H1 (cell line): Measurements from ENCODE around the gene CST6.

Source experiments
- ASH2L ChIP-seq: fragments of 200-600, 300-600 bp; sonication (generic); IDR thresholded peaks from one replicate; pipeline ENCODE4 v1.7.1; 2017; ENCODE audit warnings: low read length
- EP300 ChIP-seq, 2 experiments: IDR thresholded peaks; 1 replicate in 1 of 2; 2 replicates in 1 of 2; pipeline ENCODE4 v1.6.1; 2011 to 2012; ENCODE audit warnings: low read depth in 2 of 2, low read length in 2 of 2, mild to moderate bottlenecking in 2 of 2, borderline replicate concordance in 1 of 2, inconsistent platforms in 1 of 2, moderate library complexity in 1 of 2
- GABPA ChIP-seq: IDR thresholded peaks from 2 replicates; pipeline ENCODE4 v1.6.1; 2011; ENCODE audit warnings: mild to moderate bottlenecking, low read length, moderate library complexity, borderline replicate concordance; ENCODE audit not compliant: insufficient read depth
- JUN ChIP-seq: IDR thresholded peaks from 2 replicates; pipeline ENCODE4 v1.6.1; 2011; ENCODE audit warnings: low read depth, mild to moderate bottlenecking, improper control_type of control experiment, low read length
- POLR2A ChIP-seq, 2 experiments: IDR thresholded peaks; 1 replicate in 1 of 2; 2 replicates in 1 of 2; pipeline ENCODE4 v1.6.1; 2011; ENCODE audit warnings: low read depth in 2 of 2, low read length in 2 of 2, mild to moderate bottlenecking in 2 of 2; ENCODE audit errors: control extremely low read depth in 1 of 2
- POLR2AphosphoS5 ChIP-seq: IDR thresholded peaks from 2 replicates; pipeline ENCODE4 v1.6.1; 2011; ENCODE audit warnings: low read depth, low read length
- RBBP5 ChIP-seq: IDR thresholded peaks from 2 replicates; pipeline ENCODE4 v1.7.1; 2012; ENCODE audit warnings: low read depth, mild to moderate bottlenecking, inconsistent platforms, low read length, moderate library complexity, borderline replicate concordance
- TAF1 ChIP-seq: IDR thresholded peaks from 2 replicates; pipeline ENCODE4 v1.6.1; 2011; ENCODE audit warnings: mild to moderate bottlenecking, low read depth, low read length
- YY1 ChIP-seq: IDR thresholded peaks from 2 replicates; pipeline ENCODE4 v1.6.1; 2011; ENCODE audit warnings: low read depth, mild to moderate bottlenecking, low read length
- TF ChIP-seq, protein P1 (sequence below), 3 experiments: IDR thresholded peaks; 1 replicate in 2 of 3; 2 replicates in 1 of 3; pipeline versions ENCODE4 v1.5.1 to v1.6.1; 2011; ENCODE audit warnings: low read length in 3 of 3, mild to moderate bottlenecking in 3 of 3, inconsistent platforms in 2 of 3, low read depth in 1 of 3, moderate library complexity in 1 of 3; ENCODE audit not compliant: insufficient read depth in 1 of 3; ENCODE audit errors: control extremely low read depth in 1 of 3
- TF ChIP-seq, protein P2 (sequence below): IDR thresholded peaks from 2 replicates; pipeline ENCODE4 v1.6.1; 2012; ENCODE audit warnings: inconsistent platforms
- TF ChIP-seq, protein P3 (sequence below): fragments of 300-600 bp; sonication (generic); IDR thresholded peaks from 2 replicates; pipeline ENCODE4 v1.7.1; 2012; ENCODE audit warnings: low read length, moderate library complexity, mild to moderate bottlenecking, inconsistent platforms; ENCODE audit not compliant: insufficient replicate concordance

DNA sequence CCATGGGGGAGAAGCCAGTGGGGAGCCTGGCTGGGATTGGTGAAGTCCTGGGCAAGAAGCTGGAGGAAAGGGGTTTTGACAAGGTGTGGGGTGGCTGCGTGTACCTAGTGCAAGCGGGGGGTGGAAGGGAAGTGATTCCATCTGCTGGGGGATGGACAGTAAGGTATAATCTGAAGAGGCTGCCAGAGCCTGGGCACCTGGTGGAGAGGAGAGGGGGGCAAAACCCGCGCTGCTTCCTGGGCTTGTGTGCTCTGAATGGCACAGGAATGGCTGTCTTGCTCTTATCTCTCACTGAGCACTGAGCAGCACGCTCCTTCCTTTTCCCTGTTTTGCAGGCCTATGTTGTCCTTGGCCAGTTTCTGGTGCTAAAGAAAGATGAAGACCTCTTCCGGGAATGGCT is 8.5 kb upstream of the CST6 start:
- TF ChIP-seq GABPA (no peak), RBBP5 (no peak), POLR2A (IDR thresholded peaks at IDR 0.05; ENCODE audit: control extremely low read depth in 1 of 2, low read depth in 2 of 2, low read length in 2 of 2) (no peak), TAF1 (no peak), POLR2AphosphoS5 (no peak), YY1 (no peak), EP300 (IDR thresholded peaks at IDR 0.05; ENCODE audit: borderline replicate concordance in 1 of 2, low read depth in 2 of 2, low read length in 2 of 2) (no peak), ASH2L (no peak), JUN (no peak)
- TF ChIP-seq, protein P1, sequence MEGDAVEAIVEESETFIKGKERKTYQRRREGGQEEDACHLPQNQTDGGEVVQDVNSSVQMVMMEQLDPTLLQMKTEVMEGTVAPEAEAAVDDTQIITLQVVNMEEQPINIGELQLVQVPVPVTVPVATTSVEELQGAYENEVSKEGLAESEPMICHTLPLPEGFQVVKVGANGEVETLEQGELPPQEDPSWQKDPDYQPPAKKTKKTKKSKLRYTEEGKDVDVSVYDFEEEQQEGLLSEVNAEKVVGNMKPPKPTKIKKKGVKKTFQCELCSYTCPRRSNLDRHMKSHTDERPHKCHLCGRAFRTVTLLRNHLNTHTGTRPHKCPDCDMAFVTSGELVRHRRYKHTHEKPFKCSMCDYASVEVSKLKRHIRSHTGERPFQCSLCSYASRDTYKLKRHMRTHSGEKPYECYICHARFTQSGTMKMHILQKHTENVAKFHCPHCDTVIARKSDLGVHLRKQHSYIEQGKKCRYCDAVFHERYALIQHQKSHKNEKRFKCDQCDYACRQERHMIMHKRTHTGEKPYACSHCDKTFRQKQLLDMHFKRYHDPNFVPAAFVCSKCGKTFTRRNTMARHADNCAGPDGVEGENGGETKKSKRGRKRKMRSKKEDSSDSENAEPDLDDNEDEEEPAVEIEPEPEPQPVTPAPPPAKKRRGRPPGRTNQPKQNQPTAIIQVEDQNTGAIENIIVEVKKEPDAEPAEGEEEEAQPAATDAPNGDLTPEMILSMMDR (IDR thresholded peaks at IDR 0.05; ENCODE audit: control extremely low read depth in 1 of 3, insufficient read depth in 1 of 3, low read depth in 1 of 3, low read length in 3 of 3): no peak
- TF ChIP-seq, protein P2, sequence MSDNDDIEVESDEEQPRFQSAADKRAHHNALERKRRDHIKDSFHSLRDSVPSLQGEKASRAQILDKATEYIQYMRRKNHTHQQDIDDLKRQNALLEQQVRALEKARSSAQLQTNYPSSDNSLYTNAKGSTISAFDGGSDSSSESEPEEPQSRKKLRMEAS: no peak
- TF ChIP-seq, protein P3, sequence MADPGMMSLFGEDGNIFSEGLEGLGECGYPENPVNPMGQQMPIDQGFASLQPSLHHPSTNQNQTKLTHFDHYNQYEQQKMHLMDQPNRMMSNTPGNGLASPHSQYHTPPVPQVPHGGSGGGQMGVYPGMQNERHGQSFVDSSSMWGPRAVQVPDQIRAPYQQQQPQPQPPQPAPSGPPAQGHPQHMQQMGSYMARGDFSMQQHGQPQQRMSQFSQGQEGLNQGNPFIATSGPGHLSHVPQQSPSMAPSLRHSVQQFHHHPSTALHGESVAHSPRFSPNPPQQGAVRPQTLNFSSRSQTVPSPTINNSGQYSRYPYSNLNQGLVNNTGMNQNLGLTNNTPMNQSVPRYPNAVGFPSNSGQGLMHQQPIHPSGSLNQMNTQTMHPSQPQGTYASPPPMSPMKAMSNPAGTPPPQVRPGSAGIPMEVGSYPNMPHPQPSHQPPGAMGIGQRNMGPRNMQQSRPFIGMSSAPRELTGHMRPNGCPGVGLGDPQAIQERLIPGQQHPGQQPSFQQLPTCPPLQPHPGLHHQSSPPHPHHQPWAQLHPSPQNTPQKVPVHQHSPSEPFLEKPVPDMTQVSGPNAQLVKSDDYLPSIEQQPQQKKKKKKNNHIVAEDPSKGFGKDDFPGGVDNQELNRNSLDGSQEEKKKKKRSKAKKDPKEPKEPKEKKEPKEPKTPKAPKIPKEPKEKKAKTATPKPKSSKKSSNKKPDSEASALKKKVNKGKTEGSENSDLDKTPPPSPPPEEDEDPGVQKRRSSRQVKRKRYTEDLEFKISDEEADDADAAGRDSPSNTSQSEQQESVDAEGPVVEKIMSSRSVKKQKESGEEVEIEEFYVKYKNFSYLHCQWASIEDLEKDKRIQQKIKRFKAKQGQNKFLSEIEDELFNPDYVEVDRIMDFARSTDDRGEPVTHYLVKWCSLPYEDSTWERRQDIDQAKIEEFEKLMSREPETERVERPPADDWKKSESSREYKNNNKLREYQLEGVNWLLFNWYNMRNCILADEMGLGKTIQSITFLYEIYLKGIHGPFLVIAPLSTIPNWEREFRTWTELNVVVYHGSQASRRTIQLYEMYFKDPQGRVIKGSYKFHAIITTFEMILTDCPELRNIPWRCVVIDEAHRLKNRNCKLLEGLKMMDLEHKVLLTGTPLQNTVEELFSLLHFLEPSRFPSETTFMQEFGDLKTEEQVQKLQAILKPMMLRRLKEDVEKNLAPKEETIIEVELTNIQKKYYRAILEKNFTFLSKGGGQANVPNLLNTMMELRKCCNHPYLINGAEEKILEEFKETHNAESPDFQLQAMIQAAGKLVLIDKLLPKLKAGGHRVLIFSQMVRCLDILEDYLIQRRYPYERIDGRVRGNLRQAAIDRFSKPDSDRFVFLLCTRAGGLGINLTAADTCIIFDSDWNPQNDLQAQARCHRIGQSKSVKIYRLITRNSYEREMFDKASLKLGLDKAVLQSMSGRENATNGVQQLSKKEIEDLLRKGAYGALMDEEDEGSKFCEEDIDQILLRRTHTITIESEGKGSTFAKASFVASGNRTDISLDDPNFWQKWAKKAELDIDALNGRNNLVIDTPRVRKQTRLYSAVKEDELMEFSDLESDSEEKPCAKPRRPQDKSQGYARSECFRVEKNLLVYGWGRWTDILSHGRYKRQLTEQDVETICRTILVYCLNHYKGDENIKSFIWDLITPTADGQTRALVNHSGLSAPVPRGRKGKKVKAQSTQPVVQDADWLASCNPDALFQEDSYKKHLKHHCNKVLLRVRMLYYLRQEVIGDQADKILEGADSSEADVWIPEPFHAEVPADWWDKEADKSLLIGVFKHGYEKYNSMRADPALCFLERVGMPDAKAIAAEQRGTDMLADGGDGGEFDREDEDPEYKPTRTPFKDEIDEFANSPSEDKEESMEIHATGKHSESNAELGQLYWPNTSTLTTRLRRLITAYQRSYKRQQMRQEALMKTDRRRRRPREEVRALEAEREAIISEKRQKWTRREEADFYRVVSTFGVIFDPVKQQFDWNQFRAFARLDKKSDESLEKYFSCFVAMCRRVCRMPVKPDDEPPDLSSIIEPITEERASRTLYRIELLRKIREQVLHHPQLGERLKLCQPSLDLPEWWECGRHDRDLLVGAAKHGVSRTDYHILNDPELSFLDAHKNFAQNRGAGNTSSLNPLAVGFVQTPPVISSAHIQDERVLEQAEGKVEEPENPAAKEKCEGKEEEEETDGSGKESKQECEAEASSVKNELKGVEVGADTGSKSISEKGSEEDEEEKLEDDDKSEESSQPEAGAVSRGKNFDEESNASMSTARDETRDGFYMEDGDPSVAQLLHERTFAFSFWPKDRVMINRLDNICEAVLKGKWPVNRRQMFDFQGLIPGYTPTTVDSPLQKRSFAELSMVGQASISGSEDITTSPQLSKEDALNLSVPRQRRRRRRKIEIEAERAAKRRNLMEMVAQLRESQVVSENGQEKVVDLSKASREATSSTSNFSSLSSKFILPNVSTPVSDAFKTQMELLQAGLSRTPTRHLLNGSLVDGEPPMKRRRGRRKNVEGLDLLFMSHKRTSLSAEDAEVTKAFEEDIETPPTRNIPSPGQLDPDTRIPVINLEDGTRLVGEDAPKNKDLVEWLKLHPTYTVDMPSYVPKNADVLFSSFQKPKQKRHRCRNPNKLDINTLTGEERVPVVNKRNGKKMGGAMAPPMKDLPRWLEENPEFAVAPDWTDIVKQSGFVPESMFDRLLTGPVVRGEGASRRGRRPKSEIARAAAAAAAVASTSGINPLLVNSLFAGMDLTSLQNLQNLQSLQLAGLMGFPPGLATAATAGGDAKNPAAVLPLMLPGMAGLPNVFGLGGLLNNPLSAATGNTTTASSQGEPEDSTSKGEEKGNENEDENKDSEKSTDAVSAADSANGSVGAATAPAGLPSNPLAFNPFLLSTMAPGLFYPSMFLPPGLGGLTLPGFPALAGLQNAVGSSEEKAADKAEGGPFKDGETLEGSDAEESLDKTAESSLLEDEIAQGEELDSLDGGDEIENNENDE: no peak
